Measurements from ENCODE around the gene PTPRO. TPM values are rescaled to one million over a fixed set of nuclear protein-coding genes. Genes with fewer than 3 reads are reported as not detected.

PTPRO gene
- polyA plus RNA-seq, 1 experiment, result 0.10 TPM

DNA sequence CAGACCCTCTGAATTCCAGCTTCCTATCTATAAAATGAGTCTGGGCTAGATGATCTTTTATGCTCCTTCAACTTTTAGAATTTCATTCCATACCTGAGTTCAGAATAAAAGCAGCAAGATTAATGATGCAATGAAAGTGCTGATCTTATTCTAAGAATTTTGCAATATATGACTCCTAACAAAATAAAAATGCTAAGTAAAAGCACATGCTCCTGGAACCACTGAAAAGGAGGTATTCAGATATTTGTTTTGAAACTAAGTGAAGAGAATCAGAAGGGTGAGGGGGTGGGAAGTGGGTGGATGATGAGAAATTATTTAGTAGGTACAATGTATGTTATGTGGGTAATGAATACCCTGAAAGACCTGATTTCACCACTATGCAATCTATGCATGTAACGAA, 216.6 kb downstream of the PTPRO start:
- no peak for DNase-seq (ENCODE audit: low read depth, low spot score)
- POLR2A ChIA-PET, result interaction anchor here (0.6 kb wide), 1 partner anchor 29 kb away, joined by 3 read pairs; no protein-coding TSS in a partner anchor

DNA sequence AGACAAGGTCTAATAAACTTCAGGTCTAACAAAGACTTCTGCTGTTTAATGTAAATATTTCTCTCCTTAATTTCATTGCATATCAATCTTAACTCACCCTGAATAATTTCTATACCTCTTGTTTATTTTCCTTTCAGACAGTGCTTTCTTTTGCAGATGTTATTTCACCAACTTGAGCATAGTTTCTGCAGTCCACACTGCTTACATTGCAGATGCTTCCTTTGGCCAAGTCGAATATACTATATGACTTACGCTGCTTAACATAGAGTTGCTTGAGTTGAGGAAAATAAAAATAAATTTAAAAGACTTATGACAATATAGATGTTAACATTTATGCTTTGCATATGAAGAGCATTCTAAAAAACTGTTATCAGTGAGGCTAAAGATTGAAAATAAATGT, 217.7 kb downstream of the PTPRO start:
- TF ChIP-seq, protein P1, sequence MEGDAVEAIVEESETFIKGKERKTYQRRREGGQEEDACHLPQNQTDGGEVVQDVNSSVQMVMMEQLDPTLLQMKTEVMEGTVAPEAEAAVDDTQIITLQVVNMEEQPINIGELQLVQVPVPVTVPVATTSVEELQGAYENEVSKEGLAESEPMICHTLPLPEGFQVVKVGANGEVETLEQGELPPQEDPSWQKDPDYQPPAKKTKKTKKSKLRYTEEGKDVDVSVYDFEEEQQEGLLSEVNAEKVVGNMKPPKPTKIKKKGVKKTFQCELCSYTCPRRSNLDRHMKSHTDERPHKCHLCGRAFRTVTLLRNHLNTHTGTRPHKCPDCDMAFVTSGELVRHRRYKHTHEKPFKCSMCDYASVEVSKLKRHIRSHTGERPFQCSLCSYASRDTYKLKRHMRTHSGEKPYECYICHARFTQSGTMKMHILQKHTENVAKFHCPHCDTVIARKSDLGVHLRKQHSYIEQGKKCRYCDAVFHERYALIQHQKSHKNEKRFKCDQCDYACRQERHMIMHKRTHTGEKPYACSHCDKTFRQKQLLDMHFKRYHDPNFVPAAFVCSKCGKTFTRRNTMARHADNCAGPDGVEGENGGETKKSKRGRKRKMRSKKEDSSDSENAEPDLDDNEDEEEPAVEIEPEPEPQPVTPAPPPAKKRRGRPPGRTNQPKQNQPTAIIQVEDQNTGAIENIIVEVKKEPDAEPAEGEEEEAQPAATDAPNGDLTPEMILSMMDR (IDR thresholded peaks at IDR 0.05; ENCODE audit: low read depth, low read length), result no peak
- CTCF ChIA-PET, result interaction anchor here (0.6 to 2.7 kb wide), 5 partner anchors 8 to 52 kb away, joined by 3 to 12 read pairs (median 4); no protein-coding TSS in a partner anchor
- no peak for DNase-seq (ENCODE audit: low read depth, low spot score)
- Histone ChIP-seq H3K27me3 (ENCODE audit: control insufficient read depth, insufficient read depth, low read length) (no peaks in the 10 kb centered on the region), H3K27ac (ENCODE audit: low read depth, low read length) (no peak overlapping the region), H3K4me3 (ENCODE audit: low read depth, low read length) (no peak overlapping the region), H3K9me3 (ENCODE audit: control insufficient read depth, insufficient read depth, low read length) (no peaks in the 10 kb centered on the region)
- POLR2A ChIA-PET, result interaction anchor here (0.7 to 1.0 kb wide), 2 partner anchors 15 to 784 kb away, joined by 3 read pairs; no protein-coding TSS in a partner anchor

More for the DNA sequence above, 216.6 kb downstream of the PTPRO start:
- TF ChIP-seq, protein P1 (IDR thresholded peaks at IDR 0.05; ENCODE audit: low read depth, low read length), result no peak
- Histone ChIP-seq H3K4me3 (ENCODE audit: low read depth, low read length) (no peak overlapping the region), H3K27ac (ENCODE audit: low read depth, low read length) (no peak overlapping the region), H3K27me3 (ENCODE audit: control insufficient read depth, insufficient read depth, low read length) (no peaks in the 10 kb centered on the region), H3K9me3 (ENCODE audit: control insufficient read depth, insufficient read depth, low read length) (no peaks in the 10 kb centered on the region)
- CTCF ChIA-PET, result interaction anchor here (1.4 kb wide), 1 partner anchor 46 kb away, joined by 5 read pairs; no protein-coding TSS in a partner anchor

DNA sequence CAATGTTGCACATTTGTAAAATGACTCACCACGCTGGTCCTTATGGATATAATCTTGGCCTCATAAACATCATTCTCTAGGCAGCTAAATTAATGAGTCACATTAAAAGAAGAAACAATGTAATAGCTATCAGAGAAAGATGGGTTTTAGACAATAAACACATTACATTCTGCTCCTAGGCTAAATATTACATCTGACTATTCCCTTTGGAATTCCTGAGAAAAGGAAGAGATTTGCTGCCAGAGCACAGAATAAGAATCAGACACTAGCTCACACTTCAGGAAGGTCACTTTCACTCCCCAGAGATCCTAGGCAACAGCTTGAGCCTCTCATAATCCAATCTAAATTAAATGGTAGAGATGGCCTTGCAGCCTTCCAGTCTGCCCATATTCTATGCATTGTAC, 218.2 kb downstream of the PTPRO start:
- H3K27ac ChIP-seq (ENCODE audit: low read depth, low read length), result peak overlapping the region; percentile 31

DNA sequence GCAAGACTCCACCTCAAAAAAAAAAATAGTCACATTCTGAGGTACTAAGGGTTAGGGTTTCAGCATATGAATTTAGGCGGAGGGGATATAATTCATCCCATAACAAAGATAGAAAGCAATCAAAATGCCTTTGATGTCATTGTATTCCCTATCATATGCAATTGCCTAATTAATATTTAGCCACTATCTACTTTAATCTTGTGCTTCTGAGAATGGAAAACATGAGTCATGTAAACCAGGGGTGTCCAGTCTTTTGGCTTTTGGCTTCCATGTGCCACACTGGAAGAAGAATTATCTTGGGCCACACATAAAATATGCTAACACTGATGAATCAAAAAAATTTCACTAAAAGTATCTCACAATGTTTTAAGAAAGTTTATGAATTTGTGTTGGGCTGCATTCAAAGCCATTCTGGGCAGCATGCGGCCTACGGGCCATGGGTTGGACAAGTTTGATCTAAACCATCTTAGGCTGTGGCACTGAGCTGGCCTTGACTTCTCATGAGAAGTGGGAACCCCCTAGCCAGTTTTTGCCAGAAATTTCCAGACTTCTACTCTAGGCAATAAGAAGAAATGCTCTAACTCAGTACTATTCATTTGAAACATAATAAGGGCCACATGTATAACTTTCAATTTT, 219.8 kb downstream of the PTPRO start:
- H3K27me3 ChIP-seq (ENCODE audit: control insufficient read depth, insufficient read depth, low read length), result no peaks in the 10 kb centered on the region
- no peaks in the 10 kb centered on the region for H3K9me3 ChIP-seq (ENCODE audit: control insufficient read depth, insufficient read depth, low read length)
- TF ChIP-seq, protein P1 (IDR thresholded peaks at IDR 0.05; ENCODE audit: low read depth, low read length), result no peak
- no peak overlapping the region for H3K27ac ChIP-seq (ENCODE audit: low read depth, low read length)
- CTCF ChIA-PET, result interaction anchor here (1.2 to 2.7 kb wide), 2 partner anchors 10 to 43 kb away, joined by 4 to 12 read pairs; no protein-coding TSS in a partner anchor
- no peak for DNase-seq (ENCODE audit: low read depth, low spot score)
- no peak overlapping the region for H3K4me3 ChIP-seq (ENCODE audit: low read depth, low read length)
- POLR2A ChIA-PET, result no interaction called here

More for the DNA sequence above, 218.2 kb downstream of the PTPRO start:
- ChIA-PET CTCF (interaction anchor here (0.5 to 2.7 kb wide), 5 partner anchors 8 to 316 kb away, joined by 3 to 12 read pairs (median 4); no protein-coding TSS in a partner anchor), POLR2A (interaction anchor here (0.7 to 1.0 kb wide), 2 partner anchors 15 to 784 kb away, joined by 3 read pairs; no protein-coding TSS in a partner anchor)
- TF ChIP-seq, protein P1 (IDR thresholded peaks at IDR 0.05; ENCODE audit: low read depth, low read length), result no peak
- Histone ChIP-seq H3K9me3 (ENCODE audit: control insufficient read depth, insufficient read depth, low read length) (no peaks in the 10 kb centered on the region), H3K27me3 (ENCODE audit: control insufficient read depth, insufficient read depth, low read length) (no peaks in the 10 kb centered on the region), H3K4me3 (ENCODE audit: low read depth, low read length) (no peak overlapping the region)
- DNase-seq (ENCODE audit: low read depth, low spot score), result no peak

DNA sequence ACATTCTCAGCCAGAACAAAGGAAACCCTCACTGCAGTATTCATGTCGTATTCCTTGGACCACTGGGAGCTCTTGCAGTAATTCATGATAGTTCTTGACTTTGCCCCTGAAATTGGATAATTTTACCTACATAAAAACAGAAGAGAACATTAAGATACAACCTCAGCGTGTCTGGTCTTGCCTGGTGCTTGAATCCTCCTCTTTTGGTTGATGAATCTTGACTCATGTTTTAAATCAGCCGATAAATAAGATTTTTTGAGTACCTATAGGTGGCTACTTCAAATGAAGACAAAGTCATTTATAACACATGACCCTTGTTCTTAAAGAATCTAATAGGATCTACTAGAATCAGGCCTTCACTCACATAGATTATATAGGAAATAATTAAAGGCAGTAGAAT, 221.0 kb downstream of the PTPRO start:
- no peak for DNase-seq (ENCODE audit: low read depth, low spot score)
- CTCF ChIA-PET, result interaction anchor here (0.6 to 1.2 kb wide), 3 partner anchors 11 to 397 kb away, joined by 3 to 5 read pairs (median 4); no protein-coding TSS in a partner anchor
- H3K27me3 ChIP-seq (ENCODE audit: control insufficient read depth, insufficient read depth, low read length), result no peaks in the 10 kb centered on the region
- H3K27ac ChIP-seq (ENCODE audit: low read depth, low read length), result no peak overlapping the region
- H3K4me3 ChIP-seq (ENCODE audit: low read depth, low read length), result no peak overlapping the region
- TF ChIP-seq, protein P1 (IDR thresholded peaks at IDR 0.05; ENCODE audit: low read depth, low read length), result no peak
- H3K9me3 ChIP-seq (ENCODE audit: control insufficient read depth, insufficient read depth, low read length), result no peaks in the 10 kb centered on the region
- POLR2A ChIA-PET, result no interaction called here

Data from AG04450 (cell line).